ENCODE results near the gene RWDD3.

Gene RWDD3

DNA sequence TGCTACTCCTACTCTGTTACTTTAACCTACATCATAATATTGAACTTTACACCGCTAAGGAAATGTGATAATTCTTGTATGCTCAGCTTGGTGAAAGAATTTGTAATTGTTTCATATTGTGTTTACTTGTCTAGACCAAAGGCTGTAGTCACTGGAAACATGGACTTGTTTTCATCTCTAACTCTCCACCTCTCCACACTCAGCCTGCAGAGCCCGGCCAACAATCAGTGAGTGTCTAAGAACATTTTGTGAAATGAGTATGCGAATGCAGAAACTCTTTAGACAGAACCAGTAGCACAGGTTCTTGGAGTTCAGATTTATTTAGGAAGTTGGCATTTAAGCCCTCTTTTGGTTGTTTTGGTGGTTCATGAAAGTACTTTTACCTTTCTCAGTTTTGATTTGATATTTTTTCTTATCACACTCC, 3.2 kb upstream of the RWDD3 start:
- DNase-seq, result no peak

DNA sequence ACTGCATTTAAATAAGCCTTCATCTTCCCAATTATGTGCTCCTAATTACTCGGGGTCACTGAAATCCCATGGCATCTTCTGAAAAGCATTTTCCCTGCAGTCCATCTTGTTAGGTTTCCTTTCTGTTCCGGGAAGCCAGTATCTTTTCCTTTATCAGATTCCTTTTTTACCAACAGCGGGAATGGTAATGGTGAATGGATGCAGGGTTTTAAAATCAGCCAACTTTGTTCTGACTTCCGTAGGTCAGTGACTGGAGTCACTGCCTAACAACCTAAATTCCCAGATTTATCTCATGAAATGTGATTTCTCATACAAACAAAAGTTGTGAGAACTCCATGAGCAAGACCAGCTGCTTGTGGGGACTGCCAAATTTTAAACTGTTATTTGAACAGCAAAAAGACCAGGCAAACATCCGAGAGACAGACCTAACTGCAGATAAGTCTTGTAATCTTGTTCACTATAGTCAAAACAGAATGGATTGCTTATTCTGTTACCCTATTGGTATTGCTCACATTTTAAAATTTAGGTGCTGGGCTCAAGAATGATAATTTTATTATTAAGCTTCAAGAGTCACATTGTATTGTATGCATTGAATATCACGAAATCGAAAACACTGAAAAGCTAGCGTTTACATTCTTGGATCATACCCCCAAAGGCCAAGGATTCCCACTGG, 1.2 kb upstream of the RWDD3 start:
- no peak for DNase-seq

DNA sequence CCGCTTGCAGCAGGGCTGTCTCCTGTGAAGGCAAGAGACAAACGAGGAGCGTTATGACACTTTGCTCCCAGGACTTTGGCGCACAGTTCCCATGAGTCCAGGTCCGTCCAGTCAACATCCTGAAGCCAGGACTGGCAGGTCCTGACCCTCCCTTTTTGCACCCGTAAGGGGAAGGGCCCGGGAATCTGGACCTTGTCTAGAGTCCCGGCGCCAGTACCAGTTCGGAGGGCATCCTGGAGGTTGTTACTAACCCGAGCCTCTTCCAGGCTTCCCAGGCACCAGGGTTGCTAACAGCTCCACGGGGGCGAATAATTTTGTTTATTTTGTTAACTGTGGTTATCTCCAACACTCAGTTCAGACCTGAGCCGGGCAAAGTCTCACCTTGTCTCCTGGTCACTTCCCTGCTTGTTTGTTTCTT, 682 bp upstream of the RWDD3 start:
- DNase-seq, result no peak

DNA sequence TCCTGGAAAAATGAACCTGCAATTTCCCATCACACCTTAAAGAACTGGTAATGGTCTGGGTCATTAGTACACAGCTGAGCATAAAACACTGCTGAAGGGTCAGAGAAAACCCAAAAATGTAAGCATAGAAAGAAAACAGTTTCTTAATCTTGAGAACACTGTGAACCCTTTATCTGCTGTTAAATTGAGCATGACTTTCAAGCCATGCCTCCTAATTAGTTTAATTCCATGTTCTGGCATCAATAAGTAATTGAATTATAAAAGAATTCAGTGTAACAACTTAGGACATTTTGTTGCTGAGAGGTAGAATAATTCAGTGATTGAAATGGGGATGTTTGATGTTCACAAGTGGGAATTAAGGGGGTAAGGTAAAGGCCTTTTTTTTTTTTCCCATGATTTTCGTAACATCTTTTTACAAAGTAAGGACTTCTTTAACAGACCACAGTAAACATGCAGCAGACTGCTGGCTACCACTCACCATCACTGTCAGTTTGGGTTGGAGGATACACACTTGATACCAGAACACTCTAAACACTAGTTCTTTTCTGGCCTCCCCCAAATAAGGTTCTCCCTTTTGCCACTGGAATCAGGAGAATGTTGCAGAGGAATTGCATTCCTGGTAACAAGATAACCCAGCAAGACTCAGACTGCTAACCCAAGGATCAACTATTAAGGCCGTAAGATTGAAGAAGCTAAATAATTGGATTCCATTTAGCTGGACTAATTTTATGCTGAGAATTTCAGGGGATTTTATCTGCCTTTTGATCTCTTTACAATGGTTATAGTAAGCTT, 3.0 kb downstream of the RWDD3 start:
- DNase-seq, result no peak

DNA sequence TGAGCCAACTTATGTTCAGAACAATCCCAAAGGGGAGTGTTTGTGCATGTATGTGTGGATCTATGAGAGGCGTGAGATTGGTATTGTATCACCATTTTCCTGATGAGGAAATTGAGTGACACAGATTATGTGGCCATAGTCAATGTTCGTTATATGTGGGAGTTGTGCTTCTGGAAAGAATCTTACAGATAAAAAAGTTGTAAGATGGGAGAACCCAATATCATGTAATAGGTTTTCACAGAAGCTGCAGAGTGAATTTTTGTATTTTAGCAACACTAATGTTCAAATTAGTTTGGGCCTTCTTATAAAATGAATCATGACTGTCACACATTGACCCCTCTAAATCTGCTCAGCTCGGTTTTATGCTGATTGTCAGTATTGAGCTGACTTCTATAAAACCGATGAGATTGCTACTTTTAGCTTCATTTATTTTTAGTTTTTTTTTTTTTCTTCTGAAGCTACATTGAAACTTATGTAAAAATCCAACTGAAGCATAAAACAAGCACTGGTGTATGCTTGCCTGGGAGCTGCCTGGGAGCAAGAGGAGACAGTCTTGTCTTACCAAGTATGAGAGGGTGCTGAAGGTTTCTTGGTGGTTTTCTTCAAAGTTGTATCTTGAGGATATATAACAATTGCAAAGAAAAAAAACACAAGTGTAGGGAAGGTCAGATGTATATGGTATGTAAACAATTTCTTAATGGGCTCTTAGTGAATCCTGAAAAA, 4.1 kb downstream of the RWDD3 start:
- DNase-seq, result no peak

DNA sequence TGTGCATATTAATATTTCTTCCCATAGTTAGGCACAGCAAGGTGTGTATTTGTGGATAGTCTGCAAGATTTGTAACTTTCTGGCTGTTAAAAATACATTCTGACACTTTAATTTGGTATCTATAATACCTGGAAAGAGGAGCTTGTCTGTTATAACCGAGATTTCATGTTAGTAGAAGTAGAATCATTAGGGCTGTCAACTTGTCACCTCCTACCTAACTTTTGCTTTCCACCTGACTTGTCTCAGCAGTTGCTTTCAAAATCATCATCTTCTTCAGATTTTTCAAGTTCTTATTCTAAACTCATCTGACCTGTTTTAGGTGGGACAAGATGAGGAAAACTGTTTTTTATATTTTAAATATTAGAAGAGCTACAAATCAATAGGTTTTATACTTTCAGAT, 11.0 kb downstream of the RWDD3 start:
- no peak for DNase-seq

DNA sequence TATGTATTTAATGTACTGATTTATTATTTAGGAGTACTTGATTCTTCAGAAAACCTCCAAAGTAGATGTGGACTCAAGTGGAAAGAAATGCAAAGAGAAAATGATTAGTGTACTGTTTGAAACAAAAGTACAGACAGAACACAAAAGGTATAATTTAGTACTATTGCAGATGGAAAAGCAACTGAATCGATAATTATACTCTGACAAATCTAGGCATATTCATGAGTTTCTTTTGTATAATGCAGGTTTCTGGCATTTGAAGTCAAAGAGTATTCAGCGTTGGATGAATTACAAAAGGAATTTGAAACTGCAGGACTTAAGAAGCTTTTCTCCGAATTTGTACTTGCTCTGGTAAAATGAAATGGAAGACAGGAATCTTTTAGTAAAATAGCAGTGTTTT, 12.5 kb downstream of the RWDD3 start:
- peak; percentile 0 for DNase-seq

DNA sequence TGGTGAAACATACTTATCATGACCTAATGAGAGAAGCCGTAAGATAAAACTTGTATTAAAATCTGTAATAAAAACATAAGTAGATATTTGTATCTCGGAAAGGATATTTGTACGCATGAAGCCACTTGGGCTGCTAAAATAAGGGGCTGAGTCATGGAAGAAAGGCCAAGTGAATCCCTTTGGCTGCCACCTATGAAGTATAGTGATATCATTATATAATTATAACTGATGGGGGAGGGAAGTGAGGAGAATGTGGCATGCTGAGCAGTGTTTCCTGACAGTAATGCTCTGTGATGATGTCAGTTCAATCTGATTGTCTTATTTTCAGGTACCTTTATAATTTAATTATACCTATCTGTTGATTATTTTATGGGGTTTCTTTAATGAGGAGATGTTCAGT, 13.6 kb downstream of the RWDD3 start:
- peak; percentile 70 for DNase-seq

DNA sequence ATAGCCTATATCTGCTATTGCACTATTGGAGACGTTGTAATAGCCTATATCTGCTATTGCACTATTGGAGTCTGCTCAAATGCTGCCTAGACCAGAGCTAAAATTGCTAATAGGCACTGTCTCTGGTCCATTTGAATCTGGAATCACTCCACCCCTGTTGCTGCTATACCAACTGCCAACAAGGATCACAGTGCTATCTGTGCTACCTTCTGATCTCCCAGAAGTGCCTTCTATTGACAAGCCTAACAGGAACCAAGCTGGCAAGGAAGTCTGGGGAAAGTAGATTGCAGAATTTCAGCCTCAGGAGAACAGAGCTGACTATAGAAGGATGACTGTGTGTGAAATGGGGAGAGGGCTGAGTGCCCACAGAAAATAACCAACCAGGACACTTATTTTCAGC, 15.9 kb downstream of the RWDD3 start:
- no peak for DNase-seq

DNA sequence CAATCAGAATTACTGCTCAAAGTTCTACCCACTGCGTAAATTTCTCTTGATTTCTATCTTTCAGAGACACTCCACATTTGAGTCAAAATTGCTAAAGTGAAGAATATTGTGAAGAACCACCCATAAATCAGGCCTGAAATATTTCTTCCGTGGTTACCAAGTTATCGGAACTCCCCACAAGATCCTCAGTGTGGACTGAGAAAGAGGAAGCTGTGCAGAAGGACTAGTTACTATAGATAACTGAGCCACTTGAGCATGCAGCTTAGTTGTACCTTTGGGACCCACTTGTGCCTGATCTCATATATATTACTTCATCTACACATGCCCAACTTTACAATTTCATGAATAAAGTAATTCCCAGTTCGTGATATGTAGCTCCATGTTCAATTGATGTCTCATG, 18.4 kb downstream of the RWDD3 start:
- DNase-seq, result no peak

DNA sequence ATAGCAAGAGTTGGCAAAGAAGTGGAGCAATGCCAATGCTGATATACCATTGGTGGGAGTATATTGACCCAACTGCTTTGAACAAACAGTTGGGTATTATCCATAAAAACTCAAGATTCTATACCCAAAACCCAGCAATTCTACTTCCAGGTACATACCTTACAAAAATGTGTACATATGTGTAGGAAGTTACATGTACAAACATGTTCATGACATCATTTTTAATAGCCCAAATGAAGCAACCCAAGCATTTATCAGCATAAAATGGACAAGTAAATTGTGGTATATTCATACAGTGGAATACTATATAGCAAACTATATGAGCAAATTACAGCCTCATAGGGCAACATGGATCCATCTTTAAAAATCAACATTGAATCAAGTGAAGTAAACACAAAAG, 20.9 kb downstream of the RWDD3 start:
- no peak for DNase-seq

DNA sequence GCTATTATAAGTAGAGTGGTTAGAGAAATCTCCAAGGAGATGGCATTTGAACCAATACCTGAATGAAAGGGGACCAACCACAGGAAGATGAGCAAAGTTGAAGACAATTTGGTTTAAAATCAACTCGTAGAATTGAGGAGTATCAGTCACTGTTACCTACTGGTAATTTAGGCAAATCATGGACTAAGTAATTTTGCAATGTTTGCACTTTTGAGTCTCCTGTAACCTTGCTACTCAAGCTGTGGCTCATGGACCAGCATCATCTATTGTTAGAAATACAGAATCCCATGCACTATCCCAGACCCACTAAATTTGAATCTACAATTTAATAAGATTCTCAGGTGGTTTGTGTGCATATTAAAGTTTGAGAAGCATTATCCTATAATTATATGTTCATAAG, 21.8 kb downstream of the RWDD3 start:
- DNase-seq, result no peak

DNA sequence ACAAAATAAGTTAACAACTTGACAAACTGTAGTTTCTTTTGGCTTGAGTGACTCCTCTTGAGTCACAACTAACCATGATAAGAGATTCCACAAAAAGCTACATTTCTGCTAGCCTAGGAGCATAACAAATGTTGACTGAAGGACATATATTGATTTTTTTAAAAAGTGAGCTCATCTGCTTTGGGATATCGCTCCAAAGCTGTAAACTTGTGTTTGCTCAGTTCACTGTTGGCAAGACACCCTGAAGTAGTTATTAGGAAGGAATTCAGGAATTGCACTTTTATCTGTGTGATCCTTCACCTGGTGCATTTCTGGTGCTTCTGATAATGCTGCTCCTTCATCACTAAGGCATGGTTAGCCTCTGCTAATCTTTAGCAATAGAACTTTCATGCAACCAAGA, 23.7 kb downstream of the RWDD3 start:
- no peak for DNase-seq

DNA sequence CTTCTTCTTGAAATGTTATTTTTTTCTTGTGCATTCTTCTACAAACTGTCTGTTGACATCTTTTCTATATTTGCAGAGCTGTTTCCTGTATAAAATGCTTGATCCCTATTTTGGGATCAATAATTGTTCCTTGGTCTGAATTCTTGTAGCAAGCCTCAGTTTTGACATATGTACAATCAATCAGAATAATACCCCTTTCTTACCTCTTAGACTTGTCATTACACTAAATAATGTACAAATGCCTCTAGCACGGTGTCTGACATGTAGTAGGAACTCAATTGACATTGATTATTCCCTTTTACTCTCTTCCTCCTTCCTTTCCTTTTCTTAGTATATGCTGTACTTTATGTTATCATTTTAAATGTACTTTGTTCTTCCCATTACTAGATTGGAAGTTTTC, 25.2 kb downstream of the RWDD3 start:
- no peak for DNase-seq

DNA sequence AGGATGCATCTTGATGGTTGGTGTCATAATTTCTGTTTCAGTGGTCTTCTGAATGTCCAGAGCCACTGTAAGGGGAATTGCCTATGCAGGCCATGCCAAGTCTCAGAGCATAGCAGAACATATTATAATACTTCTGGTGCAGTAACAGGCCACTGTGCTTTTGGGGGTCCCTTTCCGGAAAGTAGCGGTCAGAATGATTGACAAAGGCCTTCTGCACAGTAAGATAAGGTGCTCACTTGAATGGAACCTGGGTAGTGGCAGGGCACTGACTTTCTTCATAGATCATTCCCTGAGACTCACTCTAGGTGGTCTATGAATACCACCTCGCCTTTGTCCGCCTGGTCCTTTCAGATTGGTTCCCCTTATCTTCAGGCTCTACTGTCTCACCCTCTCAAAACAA, 28.9 kb downstream of the RWDD3 start:
- DNase-seq, result no peak

DNA sequence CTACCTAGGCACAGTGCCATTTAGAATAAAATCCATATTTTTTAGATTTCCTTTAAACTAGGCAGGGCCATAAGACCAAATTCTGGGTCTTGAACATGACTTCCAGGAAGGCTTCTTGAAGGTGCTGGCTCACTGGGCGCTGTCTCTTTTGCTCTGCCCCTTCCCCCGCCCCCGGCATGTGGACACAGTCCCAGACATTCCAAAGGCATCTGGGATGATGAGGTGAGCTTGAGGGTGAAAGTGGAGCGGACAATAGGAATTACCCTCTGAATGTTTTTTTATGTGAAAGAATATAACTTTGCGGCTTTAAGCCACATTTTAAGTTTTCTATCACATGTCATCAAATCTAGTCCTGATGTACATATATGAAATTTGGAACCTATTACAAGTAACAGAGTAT, 29.4 kb downstream of the RWDD3 start:
- DNase-seq, result no peak

DNA sequence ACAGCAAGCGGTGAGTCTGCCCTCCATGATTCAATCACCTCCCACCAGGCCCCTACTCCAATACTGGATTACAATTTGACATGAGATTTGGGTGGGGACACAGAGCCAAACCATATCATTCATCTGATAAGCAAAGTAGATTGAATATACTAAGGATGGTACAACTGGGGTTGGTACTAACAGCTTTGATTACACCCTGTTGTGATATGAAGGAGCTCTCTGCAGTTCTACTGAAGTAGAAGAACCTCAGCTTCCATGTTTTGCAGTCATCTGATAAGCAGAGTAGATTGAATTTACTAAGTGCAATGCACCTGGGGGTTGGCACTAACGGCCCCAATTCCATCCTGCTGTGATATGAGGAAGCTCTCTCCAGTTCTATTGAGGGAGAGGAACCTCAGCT, 31.1 kb downstream of the RWDD3 start:
- DNase-seq, result no peak

DNA sequence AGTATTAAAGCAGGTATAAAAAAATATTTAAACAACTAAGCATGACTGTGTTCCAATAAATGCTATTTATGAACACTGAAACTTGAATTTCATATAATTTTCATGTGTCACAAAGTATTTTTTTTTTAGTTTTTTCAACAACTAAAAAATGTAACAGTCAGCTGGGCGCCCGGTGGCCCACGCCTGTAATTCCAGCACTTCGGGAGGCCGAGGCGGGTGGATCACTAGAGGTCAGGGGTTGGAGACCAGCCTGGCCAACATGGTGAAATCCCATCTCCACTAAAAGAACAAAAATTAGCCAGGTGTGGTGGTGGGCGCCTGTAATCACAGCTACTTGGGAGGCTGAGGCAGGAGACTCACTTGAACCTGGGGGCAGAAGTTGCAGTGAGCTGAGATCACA, 42.4 kb downstream of the RWDD3 start:
- no peak for DNase-seq

DNA sequence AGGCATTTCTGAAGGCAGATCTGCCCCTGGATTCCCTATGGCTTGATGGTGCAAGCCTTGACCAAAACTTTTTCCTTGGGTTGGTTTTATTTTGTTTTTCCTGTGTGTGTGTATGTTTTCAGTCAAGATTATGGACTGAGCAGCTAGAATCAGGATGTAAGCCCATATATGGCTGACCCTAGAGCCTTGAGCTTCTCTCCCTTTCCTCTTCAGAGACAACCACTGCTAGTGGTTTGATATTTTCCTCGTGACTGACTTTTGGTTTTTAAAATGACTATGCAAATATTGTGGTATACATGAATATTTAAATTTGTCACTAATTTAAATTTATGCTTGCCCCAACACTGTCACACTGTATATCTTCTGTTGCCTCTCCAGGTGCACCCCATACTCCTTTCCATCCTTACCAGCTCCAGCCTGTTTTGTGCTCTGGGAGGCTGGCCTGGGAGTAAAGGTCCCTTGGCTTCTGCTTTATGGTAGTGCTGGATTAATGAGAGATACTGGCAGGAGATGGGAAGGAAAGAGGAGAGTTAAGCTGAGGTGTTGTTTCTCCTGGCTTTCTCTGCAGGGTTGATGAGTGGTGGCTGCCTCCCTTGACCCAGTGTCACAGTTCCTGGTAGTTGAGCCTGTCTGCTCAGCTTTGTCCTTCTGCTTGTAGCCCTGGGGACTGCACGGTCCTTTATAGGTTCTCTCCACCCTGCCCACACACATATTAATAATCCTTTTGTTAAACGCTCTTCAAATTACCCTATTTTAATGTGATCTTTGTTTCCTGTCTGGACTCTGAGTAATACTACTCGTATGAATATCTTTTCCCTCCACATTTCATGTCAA, 44.4 kb downstream of the RWDD3 start:
- no peak for DNase-seq

DNA sequence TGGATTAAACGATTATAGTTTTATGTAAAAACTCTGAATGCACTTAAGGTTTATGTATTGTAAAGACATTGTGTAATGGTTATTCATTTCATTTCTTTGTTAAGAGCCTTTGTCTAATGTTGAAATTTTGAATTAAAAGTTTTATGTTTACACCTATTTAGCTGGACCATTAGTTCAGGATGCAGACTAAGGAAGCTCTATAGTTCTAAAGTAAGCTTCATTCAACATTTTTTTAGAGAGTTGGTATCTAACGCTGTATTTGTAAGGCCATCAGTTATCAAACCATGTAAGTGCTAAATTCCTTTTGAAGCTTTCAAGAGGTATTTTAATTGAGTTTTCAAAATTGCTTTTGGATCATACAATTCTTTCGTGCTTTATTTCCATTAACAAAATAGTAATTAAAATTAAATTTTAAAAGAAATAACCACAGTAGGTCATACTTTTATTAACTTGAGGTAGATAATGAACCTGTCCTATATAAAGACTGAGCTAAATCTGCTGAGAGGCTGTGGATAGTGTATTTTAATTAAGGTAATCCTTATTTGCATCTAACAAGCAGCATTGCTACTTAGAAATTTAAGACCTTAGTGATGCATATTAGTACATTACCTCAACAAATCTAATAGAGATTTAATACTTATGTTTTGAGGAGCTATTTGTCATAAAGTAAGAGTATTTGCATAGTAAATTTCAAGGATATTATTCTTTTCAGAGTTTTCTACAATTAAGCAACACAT, 47.9 kb downstream of the RWDD3 start:
- no peak for DNase-seq

DNA sequence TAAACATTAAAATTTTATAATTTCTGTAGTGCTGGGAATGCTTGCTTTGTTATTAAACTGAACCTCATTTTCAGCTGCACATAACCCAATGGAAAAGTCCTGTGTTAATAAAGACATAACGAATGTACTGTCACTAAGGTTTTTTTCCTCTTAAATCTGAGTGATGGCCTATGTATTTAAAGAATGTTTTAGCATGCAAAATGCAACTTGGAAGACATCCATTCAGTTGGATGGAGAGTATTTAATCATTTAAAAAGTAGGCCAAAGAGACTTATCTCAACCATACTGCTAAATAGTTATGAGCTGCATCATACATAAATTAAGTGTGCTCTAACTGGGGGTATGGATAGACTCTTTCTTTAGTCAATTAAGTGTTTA, 48.5 kb downstream of the RWDD3 start:
- no peak for DNase-seq

DNA sequence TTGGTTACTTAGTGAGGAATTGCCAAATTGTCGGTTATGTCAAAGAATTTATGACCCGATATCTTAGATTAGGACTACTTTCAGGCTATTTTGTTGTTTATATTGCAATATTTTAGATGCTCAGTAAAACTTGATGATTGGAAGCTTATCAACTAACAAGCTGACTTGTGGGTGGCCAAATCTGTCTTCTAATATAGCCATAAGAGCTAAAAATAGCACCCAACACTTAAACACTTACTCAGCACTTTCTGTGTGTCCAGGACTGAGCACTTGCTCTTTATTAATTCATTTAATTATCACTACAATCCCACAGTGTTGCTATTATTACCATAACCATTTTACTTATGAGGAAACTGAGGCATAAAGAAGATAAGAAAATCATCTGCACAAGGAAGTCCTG, 50.4 kb downstream of the RWDD3 start:
- no peak for DNase-seq

DNA sequence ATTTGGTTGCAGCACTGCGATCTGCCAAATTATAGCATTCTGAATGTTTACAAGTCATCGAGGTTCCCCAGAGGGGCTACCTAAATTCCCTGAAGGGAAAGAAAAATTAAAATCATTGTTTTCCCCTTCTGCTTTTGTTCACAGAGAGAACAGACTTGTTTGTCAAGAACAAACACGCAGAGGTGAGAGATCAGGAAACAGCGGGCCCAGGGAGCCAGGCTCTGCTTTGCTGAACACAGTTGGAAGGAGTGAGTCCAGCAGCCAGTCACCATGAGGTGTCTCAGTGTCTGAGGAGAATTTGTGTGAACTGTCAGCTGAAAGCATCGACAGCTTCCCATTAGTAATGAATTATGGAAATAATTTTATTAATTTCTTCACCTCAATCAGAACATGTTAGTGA, 52.5 kb downstream of the RWDD3 start:
- peak; percentile 95 for DNase-seq

Data from NCI-H69 (cell line).